GM18502 (cell line): ENCODE results near the gene ACACB.

ENCODE experiments used
- ATAC-seq: cut with Tn5 transposase; IDR thresholded peaks from one replicate; pipeline ENCODE4 v1.9.1; 2021; ENCODE audit warnings: mild to moderate bottlenecking; ENCODE audit not compliant: unreplicated experiment, poor library complexity

ACACB gene

DNA sequence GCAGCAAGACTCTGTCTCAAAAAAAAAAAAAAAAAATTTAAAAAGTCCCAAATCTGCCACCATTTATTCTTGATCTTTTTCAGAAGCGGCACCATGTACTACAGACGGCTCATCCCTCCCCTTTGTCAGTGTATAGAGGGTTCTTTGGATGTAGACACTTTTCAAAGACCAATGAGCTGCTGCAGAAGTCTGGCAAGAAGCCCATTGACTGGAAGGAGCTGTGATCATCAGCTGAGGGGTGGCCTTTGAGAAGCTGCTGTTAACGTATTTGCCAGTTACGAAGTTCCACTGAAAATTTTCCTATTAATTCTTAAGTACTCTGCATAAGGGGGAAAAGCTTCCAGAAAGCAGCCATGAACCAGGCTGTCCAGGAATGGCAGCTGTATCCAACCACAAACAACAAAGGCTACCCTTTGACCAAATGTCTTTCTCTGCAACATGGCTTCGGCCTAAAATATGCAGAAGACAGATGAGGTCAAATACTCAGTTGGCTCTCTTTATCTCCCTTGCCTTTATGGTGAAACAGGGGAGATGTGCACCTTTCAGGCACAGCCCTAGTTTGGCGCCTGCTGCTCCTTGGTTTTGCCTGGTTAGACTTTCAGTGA is 6.5 kb upstream of the ACACB start:
- no peak for ATAC-seq

DNA sequence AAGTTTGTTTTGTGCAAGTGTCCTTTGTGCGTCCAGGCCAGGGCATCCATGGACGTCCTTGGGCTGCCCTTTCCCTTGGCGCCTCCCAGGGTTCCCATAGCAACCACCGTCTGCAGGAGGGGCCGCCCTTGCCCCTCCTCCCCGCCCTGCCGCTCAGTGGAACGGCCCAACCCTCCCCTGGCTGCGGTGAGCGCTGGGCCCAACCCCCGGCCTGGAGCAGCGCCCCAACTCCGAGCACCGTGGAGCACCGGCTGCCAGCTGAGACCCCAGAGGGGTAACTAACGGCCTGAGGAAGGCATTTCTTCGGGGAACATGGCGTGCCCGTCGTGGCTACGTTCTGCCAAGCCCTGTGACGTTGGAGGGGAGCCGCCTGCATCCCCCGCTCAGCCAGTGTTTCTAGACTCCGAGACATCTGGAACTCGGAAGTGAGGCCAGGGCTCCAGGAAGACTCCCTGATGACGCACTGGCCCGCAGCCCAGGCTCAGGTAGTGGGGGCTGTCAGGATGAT is 5.3 kb upstream of the ACACB start:
- no peak for ATAC-seq

DNA sequence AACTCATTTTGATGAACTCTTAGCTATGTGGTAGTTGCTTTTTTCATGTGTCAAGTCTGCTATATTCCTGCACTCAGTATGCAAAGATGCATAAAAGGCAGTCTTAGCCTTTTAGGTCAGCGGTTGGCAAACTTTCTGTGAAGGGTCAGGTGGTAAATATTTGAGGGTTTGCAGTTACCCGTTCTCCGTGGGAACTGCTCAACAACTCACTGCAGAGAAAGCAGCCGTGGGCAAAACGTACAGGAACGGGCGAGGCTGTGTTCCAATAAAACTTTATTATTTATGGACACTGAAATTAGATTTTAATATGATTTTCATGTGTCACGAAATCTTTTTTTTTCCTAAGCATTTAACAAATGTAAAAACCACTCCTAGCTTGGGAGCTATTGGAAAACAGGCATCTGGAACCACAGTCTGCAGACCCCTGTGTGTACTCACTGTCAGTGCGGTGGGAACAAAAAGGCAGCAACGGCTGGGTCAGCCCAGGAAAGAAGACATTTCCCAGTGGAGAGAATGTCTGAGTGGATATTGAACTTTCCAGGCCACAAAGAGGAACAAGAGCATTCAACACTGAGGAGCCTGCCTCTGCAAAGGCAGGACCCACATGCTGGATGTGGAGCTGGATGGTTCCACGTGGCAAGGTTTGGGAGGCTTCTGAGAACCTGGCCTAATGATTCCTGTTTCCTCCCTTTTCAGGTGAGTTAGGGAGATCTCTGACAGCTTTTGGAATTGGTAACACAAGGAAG is 3.5 kb upstream of the ACACB start:
- no peak for ATAC-seq

DNA sequence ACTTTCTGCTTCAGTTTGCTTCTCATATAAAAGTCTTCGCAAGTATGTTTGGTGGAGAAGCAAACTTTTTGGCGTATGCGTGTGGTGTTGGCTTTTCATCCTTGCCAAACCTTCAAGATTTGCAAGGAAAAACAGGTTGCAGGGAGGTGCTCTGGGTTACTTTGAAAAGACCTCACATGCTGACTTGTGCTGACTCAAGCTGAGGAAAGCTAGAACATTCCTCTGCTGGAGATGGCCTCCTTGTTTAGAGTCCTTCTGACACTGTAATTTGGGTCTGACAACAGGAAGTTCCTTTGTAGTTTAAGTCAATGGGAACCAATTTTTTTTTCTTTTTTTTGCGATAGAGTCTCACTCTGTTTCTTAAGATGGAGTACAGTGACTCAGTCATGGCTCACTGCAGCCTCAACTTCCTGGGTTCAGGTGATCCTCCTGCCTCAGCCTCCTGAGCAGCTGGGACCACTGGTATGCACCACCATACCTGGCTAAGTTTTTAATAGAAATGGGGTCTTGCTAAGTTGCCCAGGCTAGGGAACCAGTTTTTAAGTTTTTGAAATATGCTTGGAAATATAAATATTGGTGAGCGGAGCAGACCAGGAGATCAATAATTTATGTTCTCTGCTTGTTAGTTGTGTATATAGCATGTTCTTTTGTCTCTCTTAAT is 2.6 kb upstream of the ACACB start:
- no peak for ATAC-seq

DNA sequence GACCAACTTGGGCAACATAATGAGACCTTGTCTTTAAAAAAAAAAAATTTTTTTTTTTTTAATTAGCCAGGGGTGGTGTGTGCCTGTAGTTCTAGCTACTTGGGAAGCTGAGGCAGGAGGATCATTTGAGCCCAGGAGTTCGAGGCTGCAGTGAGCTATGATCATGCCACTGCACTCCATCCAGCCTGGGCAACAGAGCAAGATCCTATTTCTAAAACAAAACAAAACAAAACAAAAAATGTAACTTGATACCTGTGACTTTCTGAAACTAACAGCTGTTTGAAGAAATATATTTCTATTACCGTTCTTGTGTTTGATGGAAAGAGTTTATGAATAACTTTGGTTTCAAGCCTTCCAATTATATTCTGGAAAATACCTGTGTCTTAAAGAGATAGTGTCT is 1.7 kb upstream of the ACACB start:
- ATAC-seq, result no peak

DNA sequence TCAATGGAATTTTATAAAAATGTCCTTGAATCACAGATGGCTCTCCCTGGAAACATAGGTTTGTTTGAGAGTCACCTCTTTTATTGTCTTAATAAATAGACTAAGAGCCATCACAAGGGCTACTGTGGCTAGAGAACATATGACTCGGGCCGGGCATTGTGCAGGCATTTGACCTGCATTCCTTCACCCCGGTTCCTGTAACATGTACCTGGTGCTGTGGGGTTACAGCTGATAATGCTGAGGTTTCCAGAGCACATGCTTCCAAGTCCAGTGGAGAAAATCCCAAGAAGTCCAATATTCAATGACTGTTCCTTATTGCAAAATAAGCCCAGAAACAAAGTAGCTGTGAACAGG is 1.0 kb upstream of the ACACB start:
- ATAC-seq, result no peak

DNA sequence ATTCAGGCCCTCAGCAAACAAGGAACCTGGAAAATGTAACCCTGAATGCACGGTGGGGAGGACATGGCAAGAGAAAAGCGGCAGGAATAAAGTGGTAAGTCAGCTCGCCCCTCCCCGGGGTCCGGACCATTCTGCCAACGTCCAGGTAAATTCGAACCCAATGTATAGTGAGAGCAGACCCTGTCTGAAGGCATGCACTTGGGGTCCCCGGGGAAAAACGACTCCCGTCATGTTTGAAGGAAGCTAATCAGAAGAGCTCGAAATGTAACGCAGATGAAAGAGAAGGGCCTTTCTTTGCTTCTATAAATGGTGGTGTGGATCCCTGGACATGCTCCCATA is 193 bp downstream of the ACACB start:
- no peak for ATAC-seq

DNA sequence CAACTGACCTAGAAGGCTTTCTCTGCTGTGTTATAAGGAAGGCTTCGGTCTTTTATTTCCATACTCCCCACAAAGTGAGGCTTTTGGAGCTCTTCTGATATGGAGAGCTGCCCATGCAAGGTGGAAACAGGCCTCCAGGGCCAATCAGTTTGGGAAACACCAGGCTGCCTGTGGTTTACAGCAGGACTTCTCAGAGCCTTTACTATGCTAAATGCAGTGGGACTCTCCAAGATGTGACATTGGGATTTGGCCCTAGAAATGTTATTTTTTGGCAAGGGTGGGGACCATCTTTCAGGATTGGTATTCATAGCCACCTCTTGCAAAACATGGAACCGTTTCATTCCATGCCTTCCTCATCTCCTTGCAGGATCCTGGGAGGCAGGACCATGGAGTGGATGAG is 3.7 kb downstream of the ACACB start:
- ATAC-seq, result no peak

DNA sequence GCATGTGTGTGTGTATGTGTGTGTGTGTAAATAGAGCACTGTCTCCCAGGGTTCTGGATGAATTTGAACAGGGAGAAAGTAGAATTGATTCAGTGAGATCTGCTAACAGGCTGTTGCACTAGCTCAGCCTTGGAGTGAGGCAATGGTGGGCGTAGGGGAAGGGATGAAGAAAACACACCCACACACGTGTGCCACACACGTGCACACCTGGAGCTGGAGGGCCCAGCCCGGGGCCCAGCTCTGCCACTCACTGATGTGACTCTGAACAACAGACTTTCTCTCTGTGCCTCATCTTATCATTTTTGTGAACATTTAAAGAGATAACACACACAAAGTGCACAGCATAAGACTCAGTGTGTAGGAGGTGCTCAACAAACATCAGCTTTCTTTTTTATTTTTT is 4.2 kb downstream of the ACACB start:
- no peak for ATAC-seq

DNA sequence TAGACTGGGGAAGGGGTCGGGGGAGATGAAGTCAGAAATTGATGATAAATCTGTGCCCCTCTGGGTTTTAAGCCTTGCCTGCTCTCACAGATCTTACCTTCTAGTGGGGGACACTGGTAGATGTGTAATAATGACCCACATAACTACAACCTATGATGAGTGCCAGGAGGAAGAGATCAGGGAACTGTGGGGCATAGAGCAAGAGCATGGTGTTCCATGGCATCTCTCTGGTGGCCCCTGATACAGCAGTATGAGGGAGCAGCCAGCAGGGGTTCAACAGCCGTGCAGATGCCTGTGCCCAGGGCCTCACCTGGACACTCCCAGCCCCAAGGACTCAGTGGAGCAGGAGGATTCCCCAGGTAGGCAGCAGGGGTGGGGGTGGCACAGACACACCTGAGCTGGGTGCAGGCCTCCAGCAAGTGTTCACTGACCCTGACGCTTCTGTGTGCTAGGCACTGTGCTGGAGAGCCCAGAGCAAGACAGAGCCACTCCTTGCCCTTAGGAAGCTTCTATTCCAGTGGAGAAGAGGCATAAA is 5.0 kb downstream of the ACACB start:
- no peak for ATAC-seq

DNA sequence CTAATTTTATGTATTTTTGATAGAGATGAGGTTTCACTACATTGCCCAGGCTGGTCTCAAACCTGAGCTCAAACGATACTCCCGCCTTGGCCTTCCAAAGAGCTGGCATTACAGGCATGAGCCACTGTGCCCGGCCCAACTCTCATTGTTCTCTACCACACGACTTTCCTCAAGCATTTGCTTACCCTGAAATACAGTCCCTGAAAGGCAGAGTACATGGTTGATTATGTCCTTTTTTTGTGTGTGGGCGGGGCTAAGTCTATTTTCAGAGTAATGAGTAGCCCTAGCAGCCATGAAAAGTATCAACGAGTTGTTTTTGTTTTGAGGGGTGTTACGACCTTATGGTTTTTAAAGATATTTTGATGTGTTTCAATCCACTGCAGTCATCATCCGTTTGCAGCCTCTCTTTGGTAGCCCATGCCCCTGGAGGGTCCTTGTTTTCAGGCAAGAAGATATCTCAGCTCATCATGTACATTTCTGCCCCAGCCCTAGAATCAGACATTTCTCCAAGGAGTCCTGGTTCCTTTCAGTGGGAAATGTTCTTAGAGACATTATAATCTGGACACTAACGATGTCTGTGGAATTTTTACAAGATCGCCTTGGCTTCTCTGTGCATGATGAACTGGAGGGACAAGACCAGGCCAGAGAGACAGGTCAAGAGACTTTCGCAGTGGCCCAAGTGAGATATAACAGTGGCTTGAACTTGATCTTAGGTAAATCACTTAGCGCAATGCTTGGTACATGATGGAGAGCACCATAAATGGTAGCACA is 8.7 kb downstream of the ACACB start:
- no peak for ATAC-seq

DNA sequence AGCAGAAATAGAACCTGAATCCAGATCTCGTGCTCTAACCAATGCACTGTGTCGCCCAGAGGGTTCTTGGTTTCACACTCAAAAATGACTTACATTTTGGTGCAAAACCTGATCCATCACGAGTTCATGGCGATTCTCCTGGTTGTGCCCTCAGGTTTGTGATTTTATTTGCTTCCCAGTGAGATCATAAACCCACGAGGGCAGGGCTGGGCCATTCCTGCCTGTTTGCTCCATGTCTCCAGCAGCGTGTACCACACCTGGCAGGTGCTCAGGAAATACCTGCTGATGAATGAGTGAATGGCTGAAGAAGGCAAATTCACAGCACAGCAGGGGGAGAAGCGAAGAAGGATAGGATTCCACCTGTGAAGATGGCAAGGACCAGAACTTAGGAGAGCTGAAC is 9.4 kb downstream of the ACACB start:
- no peak for ATAC-seq

DNA sequence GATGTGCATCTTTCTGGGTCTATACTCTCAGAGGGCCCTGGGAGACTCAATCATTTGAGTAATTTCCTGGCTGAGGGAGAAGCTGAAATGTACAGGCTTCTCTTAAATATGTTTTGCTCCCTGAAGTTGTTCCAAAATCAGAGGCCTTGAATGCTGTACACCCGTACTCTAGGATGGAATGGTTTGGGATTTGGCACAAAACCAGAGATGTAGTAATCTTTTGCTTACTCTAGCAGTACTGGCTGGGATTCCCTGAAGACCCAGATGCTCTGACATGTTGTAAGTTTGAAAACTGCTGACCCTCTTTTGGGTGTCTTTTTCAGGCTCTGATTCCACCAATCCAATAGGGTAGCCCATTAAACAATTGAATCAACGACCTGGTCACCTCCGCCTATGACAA is 10.4 kb downstream of the ACACB start:
- ATAC-seq, result no peak

DNA sequence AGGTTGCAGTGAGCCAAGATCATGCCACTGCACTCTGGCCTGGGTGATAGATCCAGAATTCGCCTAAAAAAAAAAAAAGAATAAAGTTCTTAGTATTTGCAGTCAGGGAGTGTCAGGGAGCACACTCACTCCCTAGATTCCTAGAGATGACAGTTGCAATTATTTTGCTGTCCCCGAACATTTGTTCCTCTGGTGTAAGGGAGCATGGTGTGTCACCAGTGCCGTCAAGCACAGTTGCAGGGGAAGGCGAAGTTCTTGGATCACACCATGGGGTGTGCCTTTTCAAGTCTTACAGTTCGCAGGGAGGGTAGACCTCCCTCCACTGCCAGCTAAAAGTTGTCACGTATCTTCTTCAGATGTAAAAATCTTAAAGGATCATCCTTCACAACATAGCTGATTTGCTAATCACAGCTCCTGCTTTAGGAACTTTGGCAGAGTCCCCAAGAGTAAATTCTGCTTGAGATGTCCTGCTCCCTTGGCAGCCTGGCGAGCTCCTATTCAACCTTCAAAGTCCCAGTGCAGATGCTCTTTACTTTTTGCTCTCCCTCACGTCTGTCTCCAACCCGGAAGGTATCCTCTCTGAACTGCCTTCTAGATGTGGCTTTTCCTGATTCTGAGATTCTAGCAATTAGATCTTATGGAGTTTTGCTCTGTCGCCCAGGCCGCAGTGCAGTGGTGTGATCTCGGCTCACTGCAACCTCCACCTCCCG is 11.3 kb downstream of the ACACB start:
- no peak for ATAC-seq

DNA sequence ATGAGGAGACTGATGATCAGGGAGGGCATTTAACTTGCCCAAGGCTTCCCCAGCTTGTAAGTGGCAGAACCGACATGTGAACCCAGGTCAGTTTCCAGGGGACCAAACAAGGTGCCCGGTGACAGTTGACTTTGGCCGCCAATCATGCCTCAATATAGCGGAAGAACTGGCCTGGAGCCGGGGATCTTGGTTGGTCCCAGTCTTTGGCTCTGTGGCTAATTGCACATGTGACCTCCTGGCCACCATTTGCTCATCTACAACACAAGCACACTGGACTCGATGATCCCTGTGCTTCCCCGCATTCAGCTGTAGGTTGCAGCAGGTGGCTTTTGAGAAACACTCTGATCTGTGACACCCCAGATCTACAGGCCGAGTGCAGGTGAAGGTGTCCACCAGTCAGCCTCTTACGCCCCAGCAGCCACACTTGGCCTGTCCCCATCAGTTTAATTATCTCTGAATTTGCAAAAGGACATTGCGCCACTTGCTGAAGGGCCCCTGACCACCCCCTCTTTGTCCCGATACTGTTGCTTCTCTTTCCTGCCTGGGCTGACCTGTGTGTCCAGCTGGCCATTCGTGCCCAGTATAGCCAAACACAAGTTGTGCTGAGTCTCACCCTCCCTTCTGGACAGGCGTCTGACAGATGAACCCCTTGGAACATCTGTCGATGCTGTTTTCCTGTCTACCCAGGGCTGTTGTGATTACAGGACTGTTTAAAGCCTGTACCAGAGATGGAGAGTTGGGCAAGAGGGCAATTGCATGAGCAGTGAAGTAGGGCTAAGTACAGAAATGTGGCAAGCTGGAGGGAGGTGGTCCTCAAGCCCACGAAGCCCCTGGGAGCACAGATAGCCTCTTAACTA is 14.1 kb downstream of the ACACB start:
- no peak for ATAC-seq

DNA sequence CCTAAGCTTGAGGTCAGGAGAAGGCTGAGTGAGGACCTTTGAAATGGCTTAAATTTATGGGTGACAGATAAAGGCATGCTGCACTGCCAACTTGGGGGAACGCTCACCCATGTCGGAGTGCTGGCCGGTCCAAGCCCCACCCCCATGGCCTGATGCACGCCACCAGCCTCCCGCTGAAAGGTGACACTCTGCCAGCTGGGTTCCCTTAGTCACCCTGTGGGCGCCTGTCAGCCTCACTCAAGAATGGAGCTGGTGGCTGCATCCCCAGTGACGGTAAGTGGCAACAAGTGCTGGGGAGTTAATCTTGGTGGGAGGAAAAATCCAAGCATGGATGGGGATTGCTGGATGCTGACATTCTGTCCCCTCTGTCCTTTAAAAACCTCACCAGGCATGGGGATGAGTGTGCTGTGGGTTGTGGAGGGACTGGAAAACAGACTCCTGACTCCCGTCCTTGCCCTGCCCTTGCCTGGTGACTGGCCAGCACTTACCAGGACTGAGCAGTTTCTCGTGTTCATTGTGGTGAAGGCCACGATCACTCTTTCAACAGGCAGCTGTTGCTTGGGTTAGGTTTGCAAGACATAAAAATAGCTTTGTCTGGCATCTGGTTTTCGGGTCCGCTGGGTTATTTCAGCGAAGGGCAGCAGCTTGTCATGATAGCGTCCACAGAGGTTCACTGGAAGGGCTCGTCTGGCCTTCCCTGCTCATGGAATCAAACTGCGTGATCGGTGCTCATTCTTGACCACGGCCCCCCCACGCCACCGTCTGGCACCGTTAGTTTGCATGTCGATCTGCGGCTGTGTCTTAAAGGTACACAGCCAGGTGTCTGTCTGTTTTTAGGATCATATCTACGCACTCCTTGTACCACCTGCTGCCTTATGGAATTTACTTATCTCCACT is 15.0 kb downstream of the ACACB start:
- no peak for ATAC-seq

DNA sequence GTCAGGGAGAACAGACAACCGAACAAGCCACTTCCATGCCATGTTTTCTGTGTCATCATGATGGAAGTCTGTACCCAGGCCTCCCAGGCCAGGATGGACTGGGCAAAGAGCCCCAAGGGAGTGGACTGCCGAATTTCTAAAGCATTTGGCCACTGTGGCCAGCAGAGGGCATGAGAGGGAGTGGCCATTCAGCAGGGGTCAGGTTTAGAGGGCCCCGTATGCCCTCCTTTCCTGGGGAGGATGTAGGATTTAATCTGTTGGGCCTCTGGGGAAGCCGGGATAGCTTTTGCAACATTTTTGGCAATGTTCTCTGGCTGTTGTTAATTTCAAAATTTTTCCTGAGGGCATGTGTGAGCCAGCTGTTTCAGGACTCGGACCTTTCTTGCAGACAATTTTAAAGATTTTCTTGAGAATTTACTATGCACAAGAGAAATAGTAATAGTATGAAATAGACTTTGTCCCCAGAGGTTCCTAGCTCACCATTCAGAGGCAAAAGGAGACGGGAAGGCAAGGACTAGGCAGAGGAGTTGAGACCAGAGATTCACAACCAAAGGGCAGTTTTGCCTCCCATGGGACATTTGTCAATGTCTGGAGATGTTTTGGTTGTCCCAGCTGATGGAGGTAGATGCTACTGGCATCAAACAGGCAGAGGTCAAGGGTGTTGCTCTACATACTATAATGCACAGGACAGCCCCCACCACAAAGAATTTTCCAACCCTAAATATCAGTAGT is 18.0 kb downstream of the ACACB start:
- no peak for ATAC-seq

DNA sequence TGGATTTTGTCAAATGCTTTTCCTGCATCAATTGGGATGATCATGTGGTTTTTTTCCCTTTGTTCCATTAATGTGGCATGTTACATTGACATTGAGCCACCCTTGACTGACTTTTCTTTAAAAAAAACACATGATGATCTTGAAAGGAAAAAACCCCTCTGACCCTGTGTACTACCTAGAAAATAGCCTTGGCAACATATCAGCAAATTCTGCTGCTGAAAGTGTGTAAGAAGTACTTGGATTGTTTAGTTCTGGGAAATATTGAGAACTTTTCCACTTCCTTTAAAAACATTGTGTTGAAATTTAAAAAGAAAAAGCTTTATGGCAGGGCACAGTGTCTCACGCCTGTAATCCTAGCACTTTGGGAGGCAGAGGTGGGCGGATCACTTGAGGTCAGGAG is 20.7 kb downstream of the ACACB start:
- no peak for ATAC-seq
